T-helper 1 cell treated with Interleukin-12 subunit alpha and Interleukin-12 subunit beta and Interleukin-4 antibody, amounts not matched to agents 30 μg/mL and 1 μg/mL, for 36 hours (primary cell): ENCODE results near the gene KDM4B.

ENCODE experiments used
- H3K27ac Mint-ChIP-seq: one replicate; pipeline ENCODE4 v1.8.0; 2021; ENCODE audit warnings: mild to moderate bottlenecking, mixed read lengths
- H3K27me3 Mint-ChIP-seq: one replicate; pipeline ENCODE4 v1.8.0; 2021; ENCODE audit warnings: low read depth, mixed read lengths
- H3K36me3 Mint-ChIP-seq: one replicate; pipeline ENCODE4 v1.8.0; 2021; ENCODE audit warnings: low read depth, mixed read lengths
- H3K4me1 Mint-ChIP-seq: one replicate; pipeline ENCODE4 v1.8.0; 2021; ENCODE audit warnings: low read depth, mixed read lengths
- H3K4me3 Mint-ChIP-seq: one replicate; pipeline ENCODE4 v1.8.0; 2021; ENCODE audit warnings: mild to moderate bottlenecking, moderate library complexity, mixed read lengths
- H3K9me3 Mint-ChIP-seq: one replicate; pipeline ENCODE4 v1.8.0; 2021; ENCODE audit warnings: mixed read lengths

The KDM4B gene

DNA sequence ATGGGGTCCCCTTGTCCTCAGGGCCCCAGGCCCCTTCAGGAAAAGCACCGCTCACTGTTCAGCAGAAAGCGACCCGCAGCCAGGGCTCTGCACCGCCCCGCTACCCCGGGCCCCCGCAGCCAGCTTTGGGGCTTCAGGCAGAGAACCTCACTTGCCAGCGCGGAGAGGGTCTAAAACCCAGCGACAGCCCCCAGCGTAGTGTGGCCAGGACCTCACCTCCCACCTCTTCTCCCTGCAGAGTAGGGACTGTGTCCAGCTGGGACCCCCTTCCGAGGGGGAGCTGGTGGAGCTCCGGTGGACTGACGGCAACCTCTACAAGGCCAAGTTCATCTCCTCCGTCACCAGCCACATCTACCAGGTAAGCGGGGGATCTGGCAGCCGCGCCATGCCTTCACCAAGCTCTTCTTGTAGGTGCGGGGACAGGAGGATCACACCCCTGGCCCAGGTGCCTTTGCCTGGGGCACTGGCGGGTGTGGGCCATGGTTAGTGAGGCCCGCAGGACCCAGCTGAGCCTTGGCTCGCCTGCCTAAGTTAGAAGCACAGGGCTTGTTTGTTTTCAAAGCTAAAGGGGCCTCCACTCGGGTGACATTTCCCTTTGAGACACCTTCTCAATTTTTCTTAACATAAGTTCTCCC, 175.7 kb downstream of the KDM4B start:
- Mint-ChIP-seq H3K27me3 (no peaks in the 10 kb centered on the region), H3K4me1 (peaks cover 5% of the 10 kb centered on the region), H3K36me3 (peaks cover 10% of the 10 kb centered on the region), H3K9me3 (no peaks in the 10 kb centered on the region), H3K27ac (no peak overlapping the region), H3K4me3 (no peak overlapping the region)

GRCh38 chr19:5145521-5146511, 176.9 kb downstream of the KDM4B start:
- Mint-ChIP-seq H3K27ac (no peak overlapping the region), H3K4me3 (no peak overlapping the region), H3K36me3 (peaks cover 5% of the 10 kb centered on the region), H3K27me3 (no peaks in the 10 kb centered on the region), H3K9me3 (no peaks in the 10 kb centered on the region), H3K4me1 (peaks cover 4% of the 10 kb centered on the region)

GRCh38 chr19:5147074-5147977, 178.4 kb downstream of the KDM4B start:
- peaks cover 4% of the 10 kb centered on the region for H3K4me1 Mint-ChIP-seq
- no peak overlapping the region for H3K27ac Mint-ChIP-seq
- no peaks in the 10 kb centered on the region for H3K9me3 Mint-ChIP-seq
- H3K27me3 Mint-ChIP-seq: no peaks in the 10 kb centered on the region
- peaks cover 5% of the 10 kb centered on the region for H3K36me3 Mint-ChIP-seq
- H3K4me3 Mint-ChIP-seq: no peak overlapping the region

GRCh38 chr19:5147978-5148793, 179.3 kb downstream of the KDM4B start:
- H3K36me3 Mint-ChIP-seq: peaks cover 4% of the 10 kb centered on the region
- no peak overlapping the region for H3K27ac Mint-ChIP-seq
- no peaks in the 10 kb centered on the region for H3K27me3 Mint-ChIP-seq
- H3K4me3 Mint-ChIP-seq: no peak overlapping the region
- H3K9me3 Mint-ChIP-seq: no peaks in the 10 kb centered on the region
- H3K4me1 Mint-ChIP-seq: peaks cover 3% of the 10 kb centered on the region

GRCh38 chr19:5148794-5149190, 179.9 kb downstream of the KDM4B start:
- Mint-ChIP-seq H3K9me3 (no peaks in the 10 kb centered on the region), H3K4me1 (no peaks in the 10 kb centered on the region), H3K27ac (no peak overlapping the region), H3K27me3 (no peaks in the 10 kb centered on the region), H3K36me3 (peaks cover 2% of the 10 kb centered on the region), H3K4me3 (no peak overlapping the region)

DNA sequence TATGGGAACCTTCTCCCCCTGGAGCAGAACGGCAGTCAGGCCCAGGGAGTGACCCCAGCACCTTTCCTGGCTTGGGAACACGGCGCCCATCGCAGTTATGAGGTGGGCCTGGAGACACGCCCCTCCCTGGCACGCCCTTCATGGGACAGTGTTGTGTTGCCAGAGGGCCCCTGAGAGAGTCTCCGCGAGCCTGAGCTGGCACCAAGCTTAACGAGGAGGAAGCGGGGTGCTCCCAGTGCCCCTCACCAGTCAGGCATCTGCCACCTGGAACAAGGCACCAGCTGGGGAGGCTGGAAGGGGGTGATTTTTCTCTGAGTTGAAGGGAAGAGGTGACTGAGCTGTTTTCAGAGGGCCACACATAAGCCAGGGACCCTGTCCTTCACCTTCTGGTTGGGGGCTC, 180.6 kb downstream of the KDM4B start:
- no peak overlapping the region for H3K27ac Mint-ChIP-seq
- H3K36me3 Mint-ChIP-seq: peaks cover 2% of the 10 kb centered on the region
- no peak overlapping the region for H3K4me3 Mint-ChIP-seq
- no peaks in the 10 kb centered on the region for H3K9me3 Mint-ChIP-seq
- no peaks in the 10 kb centered on the region for H3K27me3 Mint-ChIP-seq
- H3K4me1 Mint-ChIP-seq: no peaks in the 10 kb centered on the region

DNA sequence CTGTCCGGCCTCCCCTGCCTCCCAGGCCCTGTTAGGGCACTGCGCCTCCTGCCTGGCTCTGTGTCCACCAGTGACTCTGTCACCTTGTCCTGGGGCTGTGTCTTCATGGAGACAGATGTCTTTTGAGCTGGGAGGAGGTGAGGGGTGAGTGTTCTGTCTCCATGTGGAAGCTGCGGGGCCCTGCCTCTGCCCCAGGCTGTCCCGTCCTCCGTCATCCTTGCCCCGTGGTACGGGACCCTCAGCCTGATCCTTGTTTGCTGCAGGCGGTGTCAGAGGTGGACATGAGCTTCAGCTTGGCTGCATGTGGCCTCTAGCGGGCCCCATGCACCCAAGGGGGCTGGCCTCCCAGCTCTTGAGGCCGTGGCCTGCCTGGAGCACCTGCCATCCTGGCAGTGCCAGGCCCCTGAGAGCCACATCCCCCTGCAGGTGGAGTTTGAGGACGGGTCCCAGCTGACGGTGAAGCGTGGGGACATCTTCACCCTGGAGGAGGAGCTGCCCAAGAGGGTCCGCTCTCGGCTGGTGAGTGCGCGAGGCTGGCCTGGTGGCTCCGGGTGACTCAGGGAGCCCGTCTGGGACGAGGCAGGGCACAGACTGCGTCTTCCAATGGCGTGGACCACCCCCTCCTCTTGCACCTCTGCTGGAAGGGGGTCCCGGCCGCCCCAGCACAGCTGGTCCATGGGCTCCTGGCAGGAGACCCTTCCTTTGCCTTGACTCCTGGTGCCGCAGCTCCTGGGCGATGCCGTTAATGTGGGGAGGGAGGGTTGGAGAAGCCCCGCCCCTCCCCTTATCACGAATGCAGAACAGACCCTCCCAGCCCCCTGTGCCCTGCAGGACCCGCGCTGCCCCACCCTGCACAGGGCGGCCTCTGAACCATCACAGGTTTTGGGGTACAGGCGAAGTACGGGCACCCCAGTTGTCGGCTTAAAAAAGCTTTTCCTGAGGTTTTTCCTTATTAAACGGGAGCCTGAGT, 181.3 kb downstream of the KDM4B start:
- H3K27ac Mint-ChIP-seq: no peak overlapping the region
- no peaks in the 10 kb centered on the region for H3K4me1 Mint-ChIP-seq
- H3K36me3 Mint-ChIP-seq: peaks cover 2% of the 10 kb centered on the region
- no peak overlapping the region for H3K4me3 Mint-ChIP-seq
- no peaks in the 10 kb centered on the region for H3K27me3 Mint-ChIP-seq
- no peaks in the 10 kb centered on the region for H3K9me3 Mint-ChIP-seq

DNA sequence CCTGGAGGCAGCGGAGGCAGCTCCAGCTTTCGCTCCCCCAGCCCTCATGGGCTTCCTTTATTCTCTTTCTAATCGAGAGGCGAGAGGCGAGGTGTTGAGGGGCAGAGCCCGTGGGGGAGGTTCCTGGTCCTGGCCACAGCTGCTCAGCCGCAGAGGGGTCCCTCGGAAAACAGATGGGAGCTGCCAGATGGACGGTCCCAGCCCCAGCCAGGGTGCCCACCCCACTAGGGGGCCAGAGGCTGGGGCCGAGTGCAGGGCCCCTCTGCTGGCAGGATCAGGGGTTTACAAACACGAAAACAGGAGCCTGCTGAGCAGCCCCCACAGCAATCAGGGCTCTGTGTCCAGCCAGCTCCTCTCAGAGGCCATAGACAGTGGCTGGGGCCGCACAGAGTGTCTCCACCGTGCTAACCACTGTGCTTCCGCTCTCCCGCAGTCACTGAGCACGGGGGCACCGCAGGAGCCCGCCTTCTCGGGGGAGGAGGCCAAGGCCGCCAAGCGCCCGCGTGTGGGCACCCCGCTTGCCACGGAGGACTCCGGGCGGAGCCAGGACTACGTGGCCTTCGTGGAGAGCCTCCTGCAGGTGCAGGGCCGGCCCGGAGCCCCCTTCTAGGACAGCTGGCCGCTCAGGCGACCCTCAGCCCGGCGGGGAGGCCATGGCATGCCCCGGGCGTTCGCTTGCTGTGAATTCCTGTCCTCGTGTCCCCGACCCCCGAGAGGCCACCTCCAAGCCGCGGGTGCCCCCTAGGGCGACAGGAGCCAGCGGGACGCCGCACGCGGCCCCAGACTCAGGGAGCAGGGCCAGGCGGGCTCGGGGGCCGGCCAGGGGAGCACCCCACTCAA, 182.2 kb downstream of the KDM4B start:
- no peak overlapping the region for H3K4me3 Mint-ChIP-seq
- no peaks in the 10 kb centered on the region for H3K9me3 Mint-ChIP-seq
- peaks cover 2% of the 10 kb centered on the region for H3K36me3 Mint-ChIP-seq

DNA sequence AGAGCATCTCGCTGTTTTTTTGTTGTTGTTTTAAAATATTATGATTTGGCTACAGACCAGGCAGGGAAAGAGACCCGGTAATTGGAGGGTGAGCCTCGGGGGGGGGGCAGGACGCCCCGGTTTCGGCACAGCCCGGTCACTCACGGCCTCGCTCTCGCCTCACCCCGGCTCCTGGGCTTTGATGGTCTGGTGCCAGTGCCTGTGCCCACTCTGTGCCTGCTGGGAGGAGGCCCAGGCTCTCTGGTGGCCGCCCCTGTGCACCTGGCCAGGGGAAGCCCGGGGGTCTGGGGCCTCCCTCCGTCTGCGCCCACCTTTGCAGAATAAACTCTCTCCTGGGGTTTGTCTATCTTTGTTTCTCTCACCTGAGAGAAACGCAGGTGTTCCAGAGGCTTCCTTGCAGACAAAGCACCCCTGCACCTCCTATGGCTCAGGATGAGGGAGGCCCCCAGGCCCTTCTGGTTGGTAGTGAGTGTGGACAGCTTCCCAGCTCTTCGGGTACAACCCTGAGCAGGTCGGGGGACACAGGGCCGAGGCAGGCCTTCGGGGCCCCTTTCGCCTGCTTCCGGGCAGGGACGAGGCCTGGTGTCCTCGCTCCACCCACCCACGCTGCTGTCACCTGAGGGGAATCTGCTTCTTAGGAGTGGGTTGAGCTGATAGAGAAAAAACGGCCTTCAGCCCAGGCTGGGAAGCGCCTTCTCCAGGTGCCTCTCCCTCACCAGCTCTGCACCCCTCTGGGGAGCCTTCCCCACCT, 183.3 kb downstream of the KDM4B start:
- H3K27me3 Mint-ChIP-seq: no peaks in the 10 kb centered on the region
- no peak overlapping the region for H3K4me3 Mint-ChIP-seq
- H3K36me3 Mint-ChIP-seq: peaks cover 2% of the 10 kb centered on the region
- H3K9me3 Mint-ChIP-seq: no peaks in the 10 kb centered on the region
- no peaks in the 10 kb centered on the region for H3K4me1 Mint-ChIP-seq
- no peak overlapping the region for H3K27ac Mint-ChIP-seq

More for the DNA sequence above, 182.2 kb downstream of the KDM4B start:
- no peaks in the 10 kb centered on the region for H3K27me3 Mint-ChIP-seq
- no peak overlapping the region for H3K27ac Mint-ChIP-seq
- H3K4me1 Mint-ChIP-seq: no peaks in the 10 kb centered on the region

- no peaks in the 10 kb centered on the region for H3K4me1 Mint-ChIP-seq
- H3K27ac Mint-ChIP-seq: no peak overlapping the region
- H3K4me3 Mint-ChIP-seq: no peak overlapping the region
- no peaks in the 10 kb centered on the region for H3K9me3 Mint-ChIP-seq
- H3K27me3 Mint-ChIP-seq: no peaks in the 10 kb centered on the region
- H3K36me3 Mint-ChIP-seq: peaks cover 3% of the 10 kb centered on the region
Measured at GRCh38 chr19:5152767-5153532, 184.0 kb downstream of the KDM4B start.

DNA sequence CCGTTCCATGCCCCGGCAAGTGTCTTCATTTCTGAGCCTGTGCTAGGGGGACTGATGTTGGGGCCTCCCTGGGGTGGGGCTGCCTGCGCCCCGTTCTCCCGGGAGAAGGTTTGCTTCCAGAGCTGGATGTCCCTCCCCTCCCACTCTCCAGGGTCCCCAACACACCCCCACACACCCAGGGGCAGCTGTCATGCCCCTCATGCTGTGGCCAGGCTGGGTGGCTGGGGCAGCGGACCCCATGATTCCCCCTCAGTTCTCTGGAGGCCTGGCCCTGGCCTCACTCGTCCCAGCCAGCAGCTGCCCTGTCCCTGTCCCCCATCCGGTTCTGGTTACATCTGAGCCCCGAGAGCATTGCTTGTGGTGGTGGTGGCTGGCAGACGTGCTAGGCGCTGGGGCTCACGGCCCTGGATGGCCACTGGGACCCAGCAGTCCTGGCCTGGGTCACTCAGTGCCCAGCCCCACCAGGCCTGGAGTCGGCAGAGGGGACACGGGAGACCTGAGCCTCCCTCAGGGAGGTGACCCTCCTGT, 184.8 kb downstream of the KDM4B start:
- Mint-ChIP-seq H3K4me3 (no peak overlapping the region), H3K9me3 (peaks cover 3% of the 10 kb centered on the region)

More for the DNA sequence above, 184.8 kb downstream of the KDM4B start:
- H3K27me3 Mint-ChIP-seq: no peaks in the 10 kb centered on the region
- no peaks in the 10 kb centered on the region for H3K4me1 Mint-ChIP-seq
- H3K27ac Mint-ChIP-seq: no peak overlapping the region
- peaks cover 3% of the 10 kb centered on the region for H3K36me3 Mint-ChIP-seq
